T-helper 1 cell treated with Interleukin-12 subunit alpha and Interleukin-12 subunit beta and Interleukin-4 antibody, amounts not matched to agents 30 μg/mL and 1 μg/mL, for 36 hours (primary cell): Measurements from ENCODE around the gene NACC2.

ENCODE experiments used
- H3K27ac Mint-ChIP-seq: one replicate; pipeline ENCODE4 v1.8.0; 2021; ENCODE audit warnings: mild to moderate bottlenecking, mixed read lengths
- H3K27me3 Mint-ChIP-seq: one replicate; pipeline ENCODE4 v1.8.0; 2021; ENCODE audit warnings: low read depth, mixed read lengths
- H3K36me3 Mint-ChIP-seq: one replicate; pipeline ENCODE4 v1.8.0; 2021; ENCODE audit warnings: low read depth, mixed read lengths
- H3K4me1 Mint-ChIP-seq: one replicate; pipeline ENCODE4 v1.8.0; 2021; ENCODE audit warnings: low read depth, mixed read lengths
- H3K4me3 Mint-ChIP-seq: one replicate; pipeline ENCODE4 v1.8.0; 2021; ENCODE audit warnings: mild to moderate bottlenecking, moderate library complexity, mixed read lengths
- H3K9me3 Mint-ChIP-seq: one replicate; pipeline ENCODE4 v1.8.0; 2021; ENCODE audit warnings: mixed read lengths

NACC2 gene

DNA sequence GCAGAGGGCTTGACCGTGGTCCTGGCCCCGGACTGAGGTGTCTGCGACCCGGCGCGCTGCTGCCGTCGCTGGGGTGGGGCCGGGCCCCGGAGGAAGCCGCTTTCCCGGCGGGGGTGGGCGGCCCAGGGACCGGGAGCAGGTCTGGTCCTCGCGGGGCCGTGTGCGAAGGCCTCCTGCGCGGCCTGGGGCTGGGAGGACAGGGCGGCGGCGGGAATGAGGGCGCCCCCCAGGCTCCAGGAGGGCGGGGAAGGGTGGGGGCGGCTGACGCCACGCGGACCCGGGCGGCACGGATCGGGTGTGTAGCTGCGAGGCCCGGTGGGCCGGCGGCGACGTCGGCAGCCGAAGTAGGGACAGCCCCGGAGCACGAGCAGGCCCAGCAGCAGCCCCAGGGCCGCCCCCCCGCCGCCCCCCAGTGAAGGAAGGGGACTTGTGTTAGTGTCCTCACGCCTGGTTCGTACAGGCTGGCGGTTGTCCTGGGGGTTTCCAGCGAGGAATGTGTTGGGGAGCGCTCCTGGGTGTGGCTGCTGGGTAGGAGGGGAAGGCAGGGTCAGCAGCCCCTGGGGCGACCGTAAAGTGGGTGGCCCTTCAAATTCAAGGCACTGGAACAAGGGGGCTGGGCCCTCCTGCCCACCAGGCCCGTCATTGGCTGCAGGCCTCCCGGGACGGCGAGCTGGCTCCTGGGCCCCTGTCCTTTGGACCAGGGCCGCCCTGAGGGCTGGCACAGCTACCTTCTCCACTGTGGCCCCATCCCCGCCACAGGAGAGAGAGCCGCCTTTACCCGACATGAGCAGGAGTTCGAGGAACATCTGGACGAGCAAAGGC lies 24.2 kb upstream of the NACC2 start:
- H3K4me3 Mint-ChIP-seq = peak overlapping the region; percentile 82
- H3K27ac Mint-ChIP-seq = peak overlapping the region; percentile 65
- peaks cover 7% of the 10 kb centered on the region for H3K4me1 Mint-ChIP-seq
- H3K9me3 Mint-ChIP-seq = no peaks in the 10 kb centered on the region
- H3K27me3 Mint-ChIP-seq = no peaks in the 10 kb centered on the region
- peaks cover 4% of the 10 kb centered on the region for H3K36me3 Mint-ChIP-seq

DNA sequence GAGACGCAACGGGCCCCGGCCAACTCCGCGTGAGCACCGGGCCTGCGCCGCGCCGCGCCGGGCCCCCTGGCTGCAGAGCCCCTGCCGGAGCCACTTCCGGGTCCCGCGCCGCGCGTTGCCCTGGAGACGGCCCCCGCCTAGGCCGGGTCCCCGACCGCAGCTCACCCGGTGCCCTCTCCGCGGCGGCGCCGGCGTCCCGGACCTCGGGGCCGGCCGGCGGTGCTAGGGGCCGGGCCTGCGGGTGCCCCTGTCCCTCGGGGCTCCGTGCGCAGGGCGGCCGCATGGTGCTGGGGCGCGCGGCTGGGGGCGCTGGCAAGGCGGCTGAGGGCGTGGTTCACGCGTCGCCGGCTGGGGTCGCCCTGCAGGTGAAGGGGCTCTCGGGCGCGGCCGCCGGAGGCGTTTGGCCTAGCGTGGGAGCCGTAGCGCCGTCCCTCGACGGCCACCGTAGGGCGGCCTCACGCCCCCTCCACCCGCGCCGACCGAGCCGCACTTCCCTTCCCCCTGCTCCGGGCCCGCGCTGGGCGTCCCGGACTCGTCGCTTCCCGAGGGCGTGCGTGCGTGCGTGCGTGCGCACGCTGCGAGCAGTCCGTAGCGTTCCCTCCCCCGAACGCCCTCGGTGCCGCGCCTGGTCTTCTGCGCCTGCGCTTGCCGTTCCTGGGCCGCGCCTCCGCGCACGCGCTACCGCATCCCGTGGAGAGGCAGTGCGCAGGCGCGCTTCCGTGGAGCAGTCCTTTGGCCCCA lies 23.4 kb upstream of the NACC2 start, which contains the start of gene TMEM250:
TSS of gene TMEM250 (minus strand) at position 556 of the 741 bp plus-strand sequence. CDS start 1,975 bp downstream, outside the sequence.
- H3K9me3 Mint-ChIP-seq = no peaks in the 10 kb centered on the region
- peaks cover 4% of the 10 kb centered on the region for H3K36me3 Mint-ChIP-seq
- peak within 1 kb of the TSS; percentile 82 for H3K4me3 Mint-ChIP-seq
- peaks cover 12% of the 10 kb centered on the region for H3K4me1 Mint-ChIP-seq
- H3K27me3 Mint-ChIP-seq = no peaks in the 10 kb centered on the region
- peak within 1 kb of the TSS; percentile 65 for H3K27ac Mint-ChIP-seq

DNA sequence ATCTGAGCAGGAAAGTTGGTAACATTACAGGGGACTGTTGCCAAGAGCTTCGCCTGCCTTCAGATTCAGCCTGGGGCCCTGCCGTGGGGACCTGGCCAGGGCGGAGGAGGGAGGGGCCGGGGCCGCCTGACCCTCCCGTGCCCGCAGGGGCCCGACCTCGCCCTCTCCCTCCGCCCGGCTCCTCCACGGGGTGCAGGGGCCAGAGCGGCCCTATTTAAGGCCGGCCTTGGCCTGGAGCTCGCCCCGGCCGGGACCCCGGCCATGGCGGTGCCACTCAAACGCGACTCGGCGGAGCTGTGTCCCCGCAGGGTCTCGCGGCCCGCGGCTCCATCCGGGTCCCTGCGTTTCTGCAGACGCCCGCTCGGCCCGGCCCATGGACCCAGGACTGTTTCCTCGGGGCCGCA lies 22.8 kb upstream of the NACC2 start:
- no peaks in the 10 kb centered on the region for H3K27me3 Mint-ChIP-seq
- H3K27ac Mint-ChIP-seq = peak overlapping the region; percentile 57

DNA sequence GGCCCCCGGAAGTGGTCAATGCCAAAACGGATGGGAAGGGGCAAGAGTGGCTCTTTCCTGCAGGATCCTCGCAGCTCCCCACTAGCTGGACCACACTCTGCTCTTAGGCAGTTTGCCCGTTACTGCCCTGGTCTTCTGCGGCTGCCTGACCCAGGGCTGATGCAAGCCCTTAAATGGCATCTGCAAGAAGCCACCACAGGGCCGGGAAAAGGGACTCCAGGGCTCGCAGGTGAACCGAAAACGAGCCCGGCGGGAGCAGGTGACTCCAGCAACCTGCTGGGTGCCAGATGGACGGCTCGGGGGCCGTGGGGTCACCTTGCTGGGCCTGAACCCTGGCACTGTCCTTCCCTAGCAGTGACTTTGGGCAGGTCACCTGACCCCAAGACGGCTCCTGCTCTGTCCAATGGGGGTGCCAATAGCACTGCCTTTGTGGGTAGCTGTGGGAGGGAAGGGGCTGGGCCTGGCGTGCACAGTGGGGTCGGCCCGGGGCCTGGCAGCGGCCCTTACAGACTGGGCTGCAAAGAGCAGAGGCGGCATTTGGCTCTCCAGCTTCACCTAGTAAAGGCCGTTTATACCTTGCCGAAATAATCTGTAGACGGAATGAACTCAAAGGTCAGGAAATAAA lies 22.3 kb upstream of the NACC2 start:
- Mint-ChIP-seq H3K4me1 (peaks cover 19% of the 10 kb centered on the region), H3K27me3 (no peaks in the 10 kb centered on the region), H3K4me3 (peak overlapping the region; percentile 77), H3K27ac (peak overlapping the region; percentile 57), H3K9me3 (no peaks in the 10 kb centered on the region), H3K36me3 (peaks cover 8% of the 10 kb centered on the region)

More for the DNA sequence above, 22.8 kb upstream of the NACC2 start:
- Mint-ChIP-seq H3K4me1 (peaks cover 18% of the 10 kb centered on the region), H3K9me3 (no peaks in the 10 kb centered on the region), H3K4me3 (peak overlapping the region; percentile 77), H3K36me3 (peaks cover 8% of the 10 kb centered on the region)

DNA sequence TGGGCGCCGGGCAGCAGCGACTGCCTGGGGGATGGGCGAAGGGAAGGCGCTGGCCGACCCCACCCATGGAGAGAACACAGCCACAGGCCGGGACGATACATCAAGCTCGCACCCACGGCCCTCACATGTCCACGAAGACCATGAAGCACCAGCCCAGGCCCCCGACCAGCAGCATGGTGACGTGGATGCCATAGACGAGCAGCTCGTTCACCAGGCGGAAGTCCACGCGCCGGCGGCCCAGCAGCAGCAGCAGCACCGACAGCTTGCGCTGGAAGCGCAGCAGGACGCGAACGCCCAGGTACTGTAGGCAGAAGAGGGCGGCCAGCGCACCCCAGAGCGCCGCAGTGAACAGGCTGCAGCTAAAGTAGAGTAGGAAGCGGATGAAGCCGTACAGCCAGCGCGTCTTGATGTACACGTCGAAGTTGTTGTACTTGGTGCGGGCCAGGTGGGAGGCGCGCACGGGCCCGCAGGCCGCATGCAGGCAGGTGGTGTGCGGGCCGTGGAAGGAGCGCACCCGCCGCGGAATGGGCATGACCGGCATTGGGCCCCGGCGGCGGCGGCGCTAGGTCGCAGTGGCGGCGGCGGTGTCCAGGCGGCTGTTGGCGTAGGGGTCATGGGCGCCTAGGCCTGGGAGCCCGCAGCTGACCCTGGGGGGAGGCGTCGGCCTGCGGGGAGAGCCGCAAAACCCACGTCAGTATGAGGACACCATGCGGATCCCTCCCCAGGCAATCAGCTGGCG lies 21.4 kb upstream of the NACC2 start:
- no peak overlapping the region for H3K27ac Mint-ChIP-seq
- H3K4me3 Mint-ChIP-seq = no peak overlapping the region
- H3K4me1 Mint-ChIP-seq = peaks cover 24% of the 10 kb centered on the region

DNA sequence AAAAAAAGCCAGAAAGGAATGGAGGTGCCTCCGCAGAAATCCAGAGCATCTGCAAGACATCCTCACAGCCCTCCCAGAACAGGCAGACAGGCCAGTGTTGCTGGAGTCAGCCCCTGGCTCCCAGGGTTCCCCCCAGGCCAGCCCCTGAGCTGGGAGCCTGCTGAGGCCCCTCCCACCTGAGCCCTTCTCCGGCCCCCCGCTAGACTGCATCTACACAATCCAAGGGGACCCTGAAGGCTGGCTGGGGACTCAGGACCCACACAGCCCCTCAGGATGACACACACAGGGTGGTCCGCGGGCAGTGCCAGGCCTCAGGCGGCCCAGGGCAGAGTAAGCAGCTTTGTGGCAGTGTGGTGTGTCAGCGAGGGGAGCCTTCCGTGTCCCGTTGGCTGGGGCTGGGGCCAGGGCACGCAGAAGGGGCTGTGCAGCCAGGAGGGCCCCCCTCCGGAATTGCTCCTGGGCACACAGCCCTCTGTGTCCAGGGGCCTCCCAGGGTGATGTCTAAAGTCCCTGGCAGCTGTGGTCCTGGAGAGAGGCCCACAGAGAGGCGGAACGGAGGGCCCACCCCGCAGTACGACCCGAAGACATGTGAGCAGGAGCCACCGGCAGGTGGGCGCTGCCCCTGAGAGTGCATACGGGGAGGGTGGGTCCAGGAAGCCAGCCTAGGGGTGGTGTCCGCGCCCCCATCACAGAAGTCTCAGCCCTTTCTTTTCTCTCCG lies 20.7 kb upstream of the NACC2 start:
- Mint-ChIP-seq H3K9me3 (no peaks in the 10 kb centered on the region), H3K4me1 (peaks cover 26% of the 10 kb centered on the region), H3K27ac (no peak overlapping the region), H3K4me3 (no peak overlapping the region), H3K36me3 (peaks cover 8% of the 10 kb centered on the region), H3K27me3 (no peaks in the 10 kb centered on the region)

More for the DNA sequence above, 21.4 kb upstream of the NACC2 start:
- H3K36me3 Mint-ChIP-seq = peaks cover 8% of the 10 kb centered on the region
- no peaks in the 10 kb centered on the region for H3K27me3 Mint-ChIP-seq
- no peaks in the 10 kb centered on the region for H3K9me3 Mint-ChIP-seq

DNA sequence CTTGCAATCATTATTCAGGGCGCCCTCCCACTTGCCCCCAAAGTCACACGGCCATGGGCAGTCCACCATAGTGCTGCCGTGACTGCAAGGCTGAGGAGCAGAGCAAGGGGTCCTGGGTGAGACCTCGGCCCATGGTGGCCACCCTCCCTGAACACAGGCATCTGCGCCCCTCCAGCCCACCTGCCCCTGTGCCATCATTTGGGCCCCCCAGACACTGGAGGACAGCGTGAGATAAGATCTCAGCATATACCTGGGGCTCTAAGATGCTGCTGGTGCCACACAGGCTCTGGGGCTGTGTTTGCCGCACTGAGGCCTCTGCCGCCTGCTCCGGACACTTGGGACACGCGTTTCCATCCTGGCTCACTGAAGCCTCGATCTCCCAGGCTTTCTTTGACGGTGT lies 20.1 kb upstream of the NACC2 start:
- Mint-ChIP-seq H3K27ac (peak overlapping the region; percentile 31), H3K36me3 (peaks cover 8% of the 10 kb centered on the region), H3K4me1 (peaks cover 29% of the 10 kb centered on the region), H3K9me3 (no peaks in the 10 kb centered on the region), H3K4me3 (no peak overlapping the region), H3K27me3 (no peaks in the 10 kb centered on the region)

DNA sequence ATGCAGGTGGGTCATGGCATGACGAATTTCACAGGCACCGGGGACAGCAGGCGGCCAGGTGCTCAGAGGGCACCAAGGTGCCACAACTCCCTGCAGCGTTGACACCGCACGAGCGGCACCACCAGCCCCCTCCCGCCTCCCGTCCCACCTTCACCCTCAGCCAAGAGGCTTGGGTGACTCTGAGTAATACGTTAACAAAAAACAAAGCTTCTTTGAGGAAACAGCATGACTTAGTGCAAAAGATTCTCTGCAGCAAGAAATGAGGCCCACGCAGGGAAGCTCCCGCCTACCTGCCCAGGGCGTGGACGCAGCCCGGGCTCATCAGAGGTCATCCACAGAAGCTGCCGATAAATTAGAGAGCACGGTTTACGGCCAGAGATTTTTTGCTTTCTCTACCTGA lies 19.5 kb upstream of the NACC2 start:
- peaks cover 31% of the 10 kb centered on the region for H3K4me1 Mint-ChIP-seq
- H3K4me3 Mint-ChIP-seq = no peak overlapping the region

DNA sequence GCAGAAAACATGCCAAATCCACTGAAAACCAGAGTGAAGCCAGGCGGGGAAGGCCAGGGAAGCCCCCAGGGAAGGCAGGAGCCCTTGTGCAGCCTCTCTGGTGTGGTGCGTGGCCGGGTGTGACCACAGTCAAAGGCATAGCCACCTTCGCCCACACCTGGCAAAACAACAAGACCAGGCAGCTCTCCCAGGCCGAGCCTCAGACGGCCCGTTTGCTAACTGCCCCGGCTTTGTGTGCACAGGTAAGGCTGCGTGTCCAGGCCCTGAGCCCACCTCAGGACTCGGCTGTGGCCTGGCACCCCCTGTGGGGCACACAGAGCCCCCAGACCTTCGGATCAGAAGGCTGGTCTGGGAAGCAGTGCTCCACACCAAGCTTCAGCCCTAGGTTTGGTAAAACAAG lies 17.5 kb upstream of the NACC2 start:
- Mint-ChIP-seq H3K36me3 (peaks cover 8% of the 10 kb centered on the region), H3K27ac (peak overlapping the region; percentile 95), H3K4me3 (no peak overlapping the region), H3K9me3 (no peaks in the 10 kb centered on the region), H3K4me1 (peaks cover 39% of the 10 kb centered on the region), H3K27me3 (no peaks in the 10 kb centered on the region)

More for the DNA sequence above, 19.5 kb upstream of the NACC2 start:
- no peaks in the 10 kb centered on the region for H3K27me3 Mint-ChIP-seq
- H3K36me3 Mint-ChIP-seq = peaks cover 8% of the 10 kb centered on the region
- H3K27ac Mint-ChIP-seq = peak overlapping the region; percentile 31
- H3K9me3 Mint-ChIP-seq = no peaks in the 10 kb centered on the region

DNA sequence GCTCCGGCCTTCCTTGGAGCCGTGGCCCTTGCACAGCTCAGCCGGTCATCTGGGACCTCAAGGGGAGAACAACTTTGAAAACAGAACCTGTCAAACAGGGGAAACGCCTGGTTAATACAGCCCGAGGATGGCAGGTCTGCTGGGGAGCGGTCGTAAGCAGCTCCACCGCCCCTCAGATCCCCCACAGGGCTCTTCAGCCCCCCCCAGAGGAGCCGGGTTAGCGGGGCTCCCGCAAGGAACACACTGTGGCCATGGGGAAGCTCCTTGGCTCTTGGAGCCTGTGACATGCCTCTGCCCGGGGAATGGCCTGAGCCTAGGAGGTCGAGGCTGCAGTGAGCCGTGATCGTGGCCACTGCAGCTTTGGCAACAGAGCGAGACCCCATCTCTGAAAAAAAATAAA lies 16.8 kb upstream of the NACC2 start:
- H3K36me3 Mint-ChIP-seq = peaks cover 8% of the 10 kb centered on the region
- no peaks in the 10 kb centered on the region for H3K27me3 Mint-ChIP-seq
- peak overlapping the region; percentile 76 for H3K27ac Mint-ChIP-seq

DNA sequence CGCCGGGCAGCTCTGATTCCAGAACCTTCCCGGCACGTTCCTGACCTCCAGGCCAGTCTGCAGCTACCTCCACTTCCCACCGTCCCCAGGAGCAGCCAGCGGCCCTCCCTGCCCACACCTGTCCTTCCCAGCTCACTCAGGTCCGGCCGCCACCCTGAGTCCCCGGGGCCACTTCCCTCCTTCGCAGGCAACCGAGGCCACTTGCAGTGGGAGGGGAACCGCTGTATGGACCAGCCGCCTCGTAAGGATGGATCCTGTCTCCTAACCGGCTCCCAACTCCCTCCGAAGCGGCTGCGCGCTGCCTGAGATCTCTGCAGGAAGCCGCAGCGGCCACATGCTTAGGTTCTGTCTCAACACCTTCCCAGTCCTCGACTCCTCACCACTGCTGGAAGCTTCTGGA lies 16.1 kb upstream of the NACC2 start:
- peaks cover 8% of the 10 kb centered on the region for H3K36me3 Mint-ChIP-seq
- peak overlapping the region; percentile 84 for H3K4me3 Mint-ChIP-seq
- H3K9me3 Mint-ChIP-seq = no peaks in the 10 kb centered on the region
- no peaks in the 10 kb centered on the region for H3K27me3 Mint-ChIP-seq
- H3K27ac Mint-ChIP-seq = peak overlapping the region; percentile 31
- H3K4me1 Mint-ChIP-seq = peaks cover 48% of the 10 kb centered on the region

More for the DNA sequence above, 16.8 kb upstream of the NACC2 start:
- Mint-ChIP-seq H3K4me1 (peaks cover 45% of the 10 kb centered on the region), H3K4me3 (no peak overlapping the region), H3K9me3 (no peaks in the 10 kb centered on the region)

DNA sequence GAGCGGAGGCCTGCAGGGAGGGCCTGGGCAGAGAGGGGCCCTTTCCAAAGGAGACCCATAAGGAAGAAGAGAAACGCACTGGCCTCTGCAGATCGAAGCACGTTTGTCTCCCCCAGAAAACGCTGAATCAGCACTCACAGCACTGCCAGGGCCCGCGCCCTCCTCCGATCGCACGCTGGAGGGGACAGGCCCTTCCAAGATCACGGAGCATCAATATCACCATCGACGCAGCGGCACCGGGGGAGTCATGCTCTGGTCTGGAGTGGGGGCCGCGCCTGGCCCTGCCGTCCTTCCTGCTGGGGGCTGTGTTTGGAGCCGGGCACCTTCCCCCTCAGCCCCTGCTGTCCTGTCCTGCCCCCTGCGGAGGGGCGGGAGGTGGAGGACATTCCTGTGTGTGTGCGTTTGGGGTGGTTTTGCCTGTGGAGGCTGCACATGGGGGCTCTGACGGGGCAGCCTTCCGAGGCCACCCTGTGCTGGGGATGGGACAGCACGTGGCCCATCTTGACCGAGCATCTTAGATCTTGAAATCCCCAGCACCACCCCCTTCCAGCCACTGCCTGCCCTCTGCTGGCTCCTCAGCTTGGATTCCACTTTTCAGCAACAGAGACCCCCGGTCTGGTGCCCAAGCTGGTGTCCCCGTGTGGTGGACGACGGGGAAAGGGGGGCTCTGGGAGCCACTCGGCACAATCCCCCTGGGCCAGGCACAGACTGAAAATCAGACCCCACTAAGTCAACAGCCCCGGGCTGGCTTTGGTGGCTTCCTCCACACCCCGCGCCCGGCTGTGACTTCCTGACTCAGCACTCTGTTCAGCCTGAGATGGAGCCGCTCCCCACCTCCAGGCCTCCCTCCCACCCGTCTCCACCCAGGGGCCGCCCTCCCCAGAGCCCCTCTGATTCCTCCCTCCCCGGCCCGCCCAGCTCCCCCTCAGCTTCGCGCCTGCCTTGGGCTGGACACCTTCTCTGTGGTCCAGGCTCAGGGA lies 15.3 kb upstream of the NACC2 start:
- Mint-ChIP-seq H3K4me3 (peak overlapping the region; percentile 84), H3K36me3 (peaks cover 8% of the 10 kb centered on the region)

More for the DNA sequence above, 15.3 kb upstream of the NACC2 start:
- peaks cover 53% of the 10 kb centered on the region for H3K4me1 Mint-ChIP-seq
- H3K9me3 Mint-ChIP-seq = no peaks in the 10 kb centered on the region
- H3K27ac Mint-ChIP-seq = peak overlapping the region; percentile 86
- H3K27me3 Mint-ChIP-seq = peaks cover 4% of the 10 kb centered on the region
